Liver (tissue), 9 donors: ENCODE results near the gene TREM2. TPM values are rescaled to one million over a fixed set of nuclear protein-coding genes. Genes with fewer than 3 reads are reported as not detected.

Source experiments
- DNase-seq: peaks from one replicate; pipeline ENCODE4 v3.0.0-alpha.2; 2017; ENCODE audit warnings: low spot score
- H3K27ac ChIP-seq, 2 donors: one replicate each; pipeline ENCODE4 v1.7.0; 2013; ENCODE audit warnings: inconsistent platforms in 2 of 2, low read length in 2 of 2, control low read depth in 1 of 2, low read depth in 1 of 2, mild to moderate bottlenecking in 1 of 2
- H3K27me3 ChIP-seq, 4 donors: one replicate each; pipeline versions ENCODE4 v1.6.1 to v1.7.0; 2013; ENCODE audit warnings: low read length in 3 of 4, inconsistent platforms in 1 of 4, mild to moderate bottlenecking in 1 of 4, moderate library complexity in 1 of 4; ENCODE audit not compliant: control insufficient read depth in 4 of 4, insufficient read depth in 4 of 4
- H3K36me3 ChIP-seq, 4 donors: one replicate each; pipeline versions ENCODE4 v1.6.1 to v1.7.0; 2013; ENCODE audit warnings: low read length in 3 of 4, mild to moderate bottlenecking in 3 of 4, low read depth in 1 of 4, moderate library complexity in 1 of 4; ENCODE audit not compliant: control insufficient read depth in 4 of 4, insufficient read depth in 3 of 4
- H3K4me1 ChIP-seq, 4 donors: one replicate each; pipeline versions ENCODE4 v1.6.1 to v1.7.0; 2013; ENCODE audit warnings: low read length in 3 of 4, mild to moderate bottlenecking in 3 of 4, moderate library complexity in 1 of 4; ENCODE audit not compliant: control insufficient read depth in 4 of 4, insufficient read depth in 4 of 4
- H3K4me3 ChIP-seq, 3 donors: one replicate each; pipeline versions ENCODE4 v1.6.1 to v1.7.0; 2013; ENCODE audit warnings: low read length in 3 of 3, control low read depth in 1 of 3, low read depth in 1 of 3, mild to moderate bottlenecking in 1 of 3
- H3K9ac ChIP-seq, 2 donors: one replicate each; pipeline ENCODE4 v1.7.0; 2013; ENCODE audit warnings: low read length in 2 of 2, mild to moderate bottlenecking in 2 of 2, moderate library complexity in 2 of 2, control low read depth in 1 of 2, low read depth in 1 of 2
- H3K9me3 ChIP-seq, 4 donors: one replicate each; pipeline versions ENCODE4 v1.6.1 to v1.7.0; 2013; ENCODE audit warnings: low read length in 3 of 4; ENCODE audit not compliant: control insufficient read depth in 4 of 4
- EGR1 ChIP-seq, 2 donors: IDR thresholded peaks; 2 replicates each; pipeline ENCODE4 v1.6.1; 2016 to 2018; ENCODE audit warnings: antibody characterized with exemption in 2 of 2, low read depth in 2 of 2
- FOXA1 ChIP-seq: IDR thresholded peaks from 2 replicates; pipeline ENCODE4 v1.6.1; 2016; ENCODE audit warnings: antibody characterized with exemption
- FOXA2 ChIP-seq: IDR thresholded peaks from 2 replicates; pipeline ENCODE4 v1.6.1; 2016; ENCODE audit warnings: antibody characterized with exemption
- GABPA ChIP-seq, 2 donors: IDR thresholded peaks in 1 of 2; conservative IDR thresholded peaks in 1 of 2; 2 replicates each; pipeline ENCODE4 v1.6.1; 2016; ENCODE audit warnings: antibody characterized with exemption in 2 of 2, mild to moderate bottlenecking in 1 of 2, moderate library complexity in 1 of 2
- HNF4A ChIP-seq, 2 donors: conservative IDR thresholded peaks; 2 replicates each; pipeline ENCODE4 v1.6.1; 2016; ENCODE audit warnings: antibody characterized with exemption in 2 of 2, mild to moderate bottlenecking in 2 of 2
- HNF4G ChIP-seq: IDR thresholded peaks from 2 replicates; pipeline ENCODE4 v1.6.1; 2016; ENCODE audit warnings: antibody characterized with exemption
- JUND ChIP-seq, 2 donors: IDR thresholded peaks; 2 replicates each; pipeline ENCODE4 v1.6.1; 2016; ENCODE audit warnings: antibody characterized with exemption in 2 of 2
- NR2F2 ChIP-seq: IDR thresholded peaks from 2 replicates; pipeline ENCODE4 v1.6.1; 2016; ENCODE audit warnings: antibody characterized with exemption
- RAD21 ChIP-seq, 2 donors: IDR thresholded peaks; 2 replicates each; pipeline ENCODE4 v1.6.1; 2016; ENCODE audit warnings: antibody characterized with exemption in 2 of 2, mild to moderate bottlenecking in 2 of 2
- RXRA ChIP-seq, 2 donors: IDR thresholded peaks; 2 replicates each; pipeline ENCODE4 v1.6.1; 2017 to 2018; ENCODE audit warnings: antibody characterized with exemption in 2 of 2, mild to moderate bottlenecking in 1 of 2
- SP1 ChIP-seq: IDR thresholded peaks from 2 replicates; pipeline ENCODE4 v1.6.1; 2018; ENCODE audit warnings: antibody characterized with exemption, mild to moderate bottlenecking
- TAF1 ChIP-seq: conservative IDR thresholded peaks from 2 replicates; pipeline ENCODE4 v1.6.1; 2016; ENCODE audit warnings: antibody characterized with exemption, mild to moderate bottlenecking
- YY1 ChIP-seq: IDR thresholded peaks from 2 replicates; pipeline ENCODE4 v1.6.1; 2016; ENCODE audit warnings: antibody characterized with exemption, mild to moderate bottlenecking
- WGBS: extraction: QIAGEN DNeasy Blood & Tissue Kit; methylation state at CpG from one replicate; pipeline ENCODE4 v1.1.7; 2013; 5-methylcytosine and 5-hydroxymethylcytosine counted together
- polyA plus RNA-seq, 2 donors: library from polyadenylated mRNA; stranded (reverse) in 1 of 2; unstranded in 1 of 2; fragments of 200-250 nt in 1 of 2; fragments of >200 nt in 1 of 2; fragmentation: Nextera tagmentation in 1 of 2; extraction: Ambion mirVana in 1 of 2; gene quantifications; one replicate each; pipeline versions ENCODE4 v1.2.1 to v1.2.3, GENCODE V29; 2013 to 2015
- total RNA-seq, 2 donors: library from RNA; depleted of rRNA; stranded (reverse); fragments of >200 nt; gene quantifications; one replicate each; pipeline ENCODE4 v1.2.3, GENCODE V29; 2014
- TF ChIP-seq, protein P1 (sequence below): IDR thresholded peaks from 2 replicates; pipeline ENCODE4 v1.6.1; 2016; ENCODE audit warnings: antibody characterized with exemption
- TF ChIP-seq, protein P2 (sequence below): IDR thresholded peaks from 2 replicates; pipeline ENCODE4 v1.6.1; 2016; ENCODE audit warnings: antibody characterized with exemption
- TF ChIP-seq, protein P3 (sequence below): IDR thresholded peaks from 2 replicates; pipeline ENCODE4 v1.6.1; 2016; ENCODE audit warnings: antibody characterized with exemption, mild to moderate bottlenecking
- TF ChIP-seq, protein P4 (sequence below): fragments of 150-350 bp; IDR thresholded peaks from 2 replicates; pipeline ENCODE4 v1.5.1; 2017; ENCODE audit warnings: improper control_type of control experiment, low read depth, low read length; ENCODE audit not compliant: missing input control
- TF ChIP-seq, protein P5 (sequence below): IDR thresholded peaks from 2 replicates; pipeline ENCODE4 v1.6.1; 2016; ENCODE audit warnings: antibody characterized with exemption
- donor health status: healthy.
- donor health status: healthy.
- donor health status: healthy.
- donor health status: healthy.
- donor health status: healthy.

TREM2 gene
- total and polyA plus RNA-seq, 4 donors: 0.18 to 0.90 TPM; not detected in 2

DNA sequence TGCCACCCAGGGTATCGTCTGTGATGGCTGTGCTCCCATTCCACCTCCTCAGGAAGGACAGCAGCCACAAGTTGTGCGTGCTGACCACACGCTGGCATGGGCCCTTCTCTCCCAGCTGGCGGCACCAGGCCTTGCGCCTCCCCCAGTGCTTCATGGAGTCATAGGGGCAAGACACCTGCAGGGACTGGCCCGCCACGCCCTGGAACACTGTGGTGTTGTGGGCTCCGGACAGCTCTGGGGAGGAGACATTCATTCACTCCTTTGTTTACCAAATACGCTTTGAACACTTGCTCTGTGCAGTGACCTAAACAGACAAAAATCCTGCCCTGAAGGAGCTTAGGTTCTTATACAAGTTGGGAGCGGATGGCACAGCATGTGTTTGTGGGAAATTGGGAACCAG lies 1.5 kb downstream of the TREM2 start:
- 90% methylated on average over 10 of the region's 10 CpGs for WGBS
- no peaks in the 10 kb centered on the region for H3K36me3 ChIP-seq
- DNase-seq: no peak
- H3K27ac ChIP-seq: no peak overlapping the region
- H3K27me3 ChIP-seq: no peaks in the 10 kb centered on the region
- TF ChIP-seq JUND (IDR thresholded peaks at IDR 0.05) (no peak), EGR1 (IDR thresholded peaks at IDR 0.05; ENCODE audit: low read depth in 2 of 2) (no peak), RXRA (IDR thresholded peaks at IDR 0.05) (no peak), NR2F2 (no peak), YY1 (no peak), RAD21 (IDR thresholded peaks at IDR 0.05) (no peak), TAF1 (no peak), FOXA1 (no peak), FOXA2 (no peak)
- TF ChIP-seq, protein P1, sequence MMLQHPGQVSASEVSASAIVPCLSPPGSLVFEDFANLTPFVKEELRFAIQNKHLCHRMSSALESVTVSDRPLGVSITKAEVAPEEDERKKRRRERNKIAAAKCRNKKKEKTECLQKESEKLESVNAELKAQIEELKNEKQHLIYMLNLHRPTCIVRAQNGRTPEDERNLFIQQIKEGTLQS: no peak
- TF ChIP-seq, protein P2, sequence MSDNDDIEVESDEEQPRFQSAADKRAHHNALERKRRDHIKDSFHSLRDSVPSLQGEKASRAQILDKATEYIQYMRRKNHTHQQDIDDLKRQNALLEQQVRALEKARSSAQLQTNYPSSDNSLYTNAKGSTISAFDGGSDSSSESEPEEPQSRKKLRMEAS: no peak
- TF ChIP-seq, protein P3, sequence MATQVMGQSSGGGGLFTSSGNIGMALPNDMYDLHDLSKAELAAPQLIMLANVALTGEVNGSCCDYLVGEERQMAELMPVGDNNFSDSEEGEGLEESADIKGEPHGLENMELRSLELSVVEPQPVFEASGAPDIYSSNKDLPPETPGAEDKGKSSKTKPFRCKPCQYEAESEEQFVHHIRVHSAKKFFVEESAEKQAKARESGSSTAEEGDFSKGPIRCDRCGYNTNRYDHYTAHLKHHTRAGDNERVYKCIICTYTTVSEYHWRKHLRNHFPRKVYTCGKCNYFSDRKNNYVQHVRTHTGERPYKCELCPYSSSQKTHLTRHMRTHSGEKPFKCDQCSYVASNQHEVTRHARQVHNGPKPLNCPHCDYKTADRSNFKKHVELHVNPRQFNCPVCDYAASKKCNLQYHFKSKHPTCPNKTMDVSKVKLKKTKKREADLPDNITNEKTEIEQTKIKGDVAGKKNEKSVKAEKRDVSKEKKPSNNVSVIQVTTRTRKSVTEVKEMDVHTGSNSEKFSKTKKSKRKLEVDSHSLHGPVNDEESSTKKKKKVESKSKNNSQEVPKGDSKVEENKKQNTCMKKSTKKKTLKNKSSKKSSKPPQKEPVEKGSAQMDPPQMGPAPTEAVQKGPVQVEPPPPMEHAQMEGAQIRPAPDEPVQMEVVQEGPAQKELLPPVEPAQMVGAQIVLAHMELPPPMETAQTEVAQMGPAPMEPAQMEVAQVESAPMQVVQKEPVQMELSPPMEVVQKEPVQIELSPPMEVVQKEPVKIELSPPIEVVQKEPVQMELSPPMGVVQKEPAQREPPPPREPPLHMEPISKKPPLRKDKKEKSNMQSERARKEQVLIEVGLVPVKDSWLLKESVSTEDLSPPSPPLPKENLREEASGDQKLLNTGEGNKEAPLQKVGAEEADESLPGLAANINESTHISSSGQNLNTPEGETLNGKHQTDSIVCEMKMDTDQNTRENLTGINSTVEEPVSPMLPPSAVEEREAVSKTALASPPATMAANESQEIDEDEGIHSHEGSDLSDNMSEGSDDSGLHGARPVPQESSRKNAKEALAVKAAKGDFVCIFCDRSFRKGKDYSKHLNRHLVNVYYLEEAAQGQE: no peak
- TF ChIP-seq, protein P4, sequence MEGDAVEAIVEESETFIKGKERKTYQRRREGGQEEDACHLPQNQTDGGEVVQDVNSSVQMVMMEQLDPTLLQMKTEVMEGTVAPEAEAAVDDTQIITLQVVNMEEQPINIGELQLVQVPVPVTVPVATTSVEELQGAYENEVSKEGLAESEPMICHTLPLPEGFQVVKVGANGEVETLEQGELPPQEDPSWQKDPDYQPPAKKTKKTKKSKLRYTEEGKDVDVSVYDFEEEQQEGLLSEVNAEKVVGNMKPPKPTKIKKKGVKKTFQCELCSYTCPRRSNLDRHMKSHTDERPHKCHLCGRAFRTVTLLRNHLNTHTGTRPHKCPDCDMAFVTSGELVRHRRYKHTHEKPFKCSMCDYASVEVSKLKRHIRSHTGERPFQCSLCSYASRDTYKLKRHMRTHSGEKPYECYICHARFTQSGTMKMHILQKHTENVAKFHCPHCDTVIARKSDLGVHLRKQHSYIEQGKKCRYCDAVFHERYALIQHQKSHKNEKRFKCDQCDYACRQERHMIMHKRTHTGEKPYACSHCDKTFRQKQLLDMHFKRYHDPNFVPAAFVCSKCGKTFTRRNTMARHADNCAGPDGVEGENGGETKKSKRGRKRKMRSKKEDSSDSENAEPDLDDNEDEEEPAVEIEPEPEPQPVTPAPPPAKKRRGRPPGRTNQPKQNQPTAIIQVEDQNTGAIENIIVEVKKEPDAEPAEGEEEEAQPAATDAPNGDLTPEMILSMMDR: no peak
- TF ChIP-seq, protein P5, sequence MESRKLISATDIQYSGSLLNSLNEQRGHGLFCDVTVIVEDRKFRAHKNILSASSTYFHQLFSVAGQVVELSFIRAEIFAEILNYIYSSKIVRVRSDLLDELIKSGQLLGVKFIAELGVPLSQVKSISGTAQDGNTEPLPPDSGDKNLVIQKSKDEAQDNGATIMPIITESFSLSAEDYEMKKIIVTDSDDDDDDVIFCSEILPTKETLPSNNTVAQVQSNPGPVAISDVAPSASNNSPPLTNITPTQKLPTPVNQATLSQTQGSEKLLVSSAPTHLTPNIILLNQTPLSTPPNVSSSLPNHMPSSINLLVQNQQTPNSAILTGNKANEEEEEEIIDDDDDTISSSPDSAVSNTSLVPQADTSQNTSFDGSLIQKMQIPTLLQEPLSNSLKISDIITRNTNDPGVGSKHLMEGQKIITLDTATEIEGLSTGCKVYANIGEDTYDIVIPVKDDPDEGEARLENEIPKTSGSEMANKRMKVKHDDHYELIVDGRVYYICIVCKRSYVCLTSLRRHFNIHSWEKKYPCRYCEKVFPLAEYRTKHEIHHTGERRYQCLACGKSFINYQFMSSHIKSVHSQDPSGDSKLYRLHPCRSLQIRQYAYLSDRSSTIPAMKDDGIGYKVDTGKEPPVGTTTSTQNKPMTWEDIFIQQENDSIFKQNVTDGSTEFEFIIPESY: no peak
- no peaks in the 10 kb centered on the region for H3K9me3 ChIP-seq
- H3K4me3 ChIP-seq: no peak overlapping the region
- no peaks in the 10 kb centered on the region for H3K4me1 ChIP-seq
- no peak overlapping the region for H3K9ac ChIP-seq

DNA sequence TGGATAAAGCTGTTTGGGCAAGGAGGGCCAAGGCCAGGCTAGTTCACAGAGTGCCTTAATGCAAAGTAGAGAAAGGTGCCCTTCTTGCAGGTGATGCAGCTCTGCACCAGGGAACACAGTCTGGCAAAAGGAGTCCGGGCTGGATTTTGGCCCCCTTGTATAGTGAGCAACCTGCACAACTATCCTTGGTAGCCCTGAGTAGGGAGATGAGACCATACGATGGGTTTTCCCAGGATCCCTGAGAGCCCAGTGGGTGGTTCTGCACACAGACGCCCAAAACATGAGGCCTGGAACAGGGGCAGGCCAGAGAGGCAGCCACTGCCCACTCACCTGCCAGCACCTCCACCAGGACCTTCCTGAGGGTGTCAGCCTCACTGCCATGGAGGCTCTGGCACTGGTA lies 2.0 kb downstream of the TREM2 start:
- WGBS: 80% methylated on average over 3 of the region's 3 CpGs
- Histone ChIP-seq H3K27ac (no peak overlapping the region), H3K4me1 (no peaks in the 10 kb centered on the region), H3K9me3 (no peaks in the 10 kb centered on the region), H3K4me3 (no peak overlapping the region), H3K36me3 (no peaks in the 10 kb centered on the region), H3K27me3 (no peaks in the 10 kb centered on the region), H3K9ac (no peak overlapping the region)
- DNase-seq: no peak
- TF ChIP-seq TAF1 (no peak), GABPA (IDR thresholded peaks at IDR 0.05 in 1 of 2, conservative IDR thresholded peaks at IDR 0.05 in 1 of 2) (no peak), HNF4G (no peak), FOXA2 (no peak), HNF4A (conservative IDR thresholded peaks at IDR 0.05) (no peak), YY1 (no peak), NR2F2 (no peak), FOXA1 (no peak), RXRA (IDR thresholded peaks at IDR 0.05) (no peak), EGR1 (IDR thresholded peaks at IDR 0.05; ENCODE audit: low read depth in 2 of 2) (no peak), SP1 (no peak), JUND (IDR thresholded peaks at IDR 0.05) (no peak)
- TF ChIP-seq, protein P1: no peak
- TF ChIP-seq, protein P2: no peak
- TF ChIP-seq, protein P3: no peak
